ENCODE data around the gene BICC1.

- no peak for TF ChIP-seq CTCF (conservative IDR thresholded peaks at IDR 0.05 in 1 of 2, IDR thresholded peaks at IDR 0.05 in 1 of 2; ENCODE audit: extremely low read depth in 1 of 2, insufficient read depth in 1 of 2, low read depth in 1 of 2, low read length in 2 of 2)
- no peak for TF ChIP-seq EZH2 (IDR thresholded peaks at IDR 0.05; ENCODE audit: borderline replicate concordance, low read length)
Measured at GRCh38 chr10:58544135-58544534, 31.5 kb downstream of the BICC1 start.
